GM12891 (cell line): ENCODE results near the gene TPRKB.

Experiments used
- POLR2A ChIP-seq: IDR thresholded peaks from 2 replicates; pipeline ENCODE4 v1.6.1; 2011; ENCODE audit warnings: low read depth, low read length, control low read depth
- POLR2AphosphoS5 ChIP-seq: IDR thresholded peaks from 2 replicates; pipeline ENCODE4 v1.6.1; 2011; ENCODE audit warnings: low read depth, low read length, control low read depth
- POU2F2 ChIP-seq: IDR thresholded peaks from 2 replicates; pipeline ENCODE4 v1.6.1; 2011; ENCODE audit warnings: low read depth, mild to moderate bottlenecking, control low read depth, low read length, moderate library complexity

- TF ChIP-seq POU2F2 (no peak), POLR2A (no peak), POLR2AphosphoS5 (no peak)
These were observed 43.1 kb upstream of the TPRKB start for GRCh38 chr2:73780237-73780582.
